ENCODE data around the gene CNTFR.

DNA sequence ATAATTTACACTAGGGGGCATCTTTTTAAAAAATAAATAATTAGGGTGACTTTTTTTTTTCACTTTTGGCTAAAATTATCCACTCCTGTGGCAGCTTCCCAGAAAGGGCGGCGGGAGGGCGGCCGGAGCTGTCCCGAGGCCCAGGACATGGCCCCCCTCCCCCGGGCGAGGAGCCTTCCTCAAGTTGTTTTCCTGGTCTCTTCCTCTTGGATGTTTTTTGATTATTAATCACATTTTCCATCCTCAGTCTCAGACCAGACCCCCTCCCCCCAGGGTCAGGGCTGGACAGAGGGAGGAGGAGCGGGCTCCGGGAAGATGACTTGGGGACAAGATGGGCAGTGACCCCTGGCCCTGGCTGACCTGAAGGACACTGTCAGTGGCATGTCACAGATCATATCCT is 4.7 kb upstream of the CNTFR start:
- TF ChIP-seq, protein P1, sequence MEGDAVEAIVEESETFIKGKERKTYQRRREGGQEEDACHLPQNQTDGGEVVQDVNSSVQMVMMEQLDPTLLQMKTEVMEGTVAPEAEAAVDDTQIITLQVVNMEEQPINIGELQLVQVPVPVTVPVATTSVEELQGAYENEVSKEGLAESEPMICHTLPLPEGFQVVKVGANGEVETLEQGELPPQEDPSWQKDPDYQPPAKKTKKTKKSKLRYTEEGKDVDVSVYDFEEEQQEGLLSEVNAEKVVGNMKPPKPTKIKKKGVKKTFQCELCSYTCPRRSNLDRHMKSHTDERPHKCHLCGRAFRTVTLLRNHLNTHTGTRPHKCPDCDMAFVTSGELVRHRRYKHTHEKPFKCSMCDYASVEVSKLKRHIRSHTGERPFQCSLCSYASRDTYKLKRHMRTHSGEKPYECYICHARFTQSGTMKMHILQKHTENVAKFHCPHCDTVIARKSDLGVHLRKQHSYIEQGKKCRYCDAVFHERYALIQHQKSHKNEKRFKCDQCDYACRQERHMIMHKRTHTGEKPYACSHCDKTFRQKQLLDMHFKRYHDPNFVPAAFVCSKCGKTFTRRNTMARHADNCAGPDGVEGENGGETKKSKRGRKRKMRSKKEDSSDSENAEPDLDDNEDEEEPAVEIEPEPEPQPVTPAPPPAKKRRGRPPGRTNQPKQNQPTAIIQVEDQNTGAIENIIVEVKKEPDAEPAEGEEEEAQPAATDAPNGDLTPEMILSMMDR (IDR thresholded peaks at IDR 0.05) = no peak
- no peak for TF ChIP-seq POLR2A (IDR thresholded peaks at IDR 0.05)
